Transverse colon (tissue), 4 donors: ENCODE measurements around the gene RBMX2. TPM values are rescaled to one million over a fixed set of nuclear protein-coding genes. Genes with fewer than 3 reads are reported as not detected.

Experiments
- DNase-seq: peaks from one replicate; pipeline ENCODE4 v3.0.0-alpha.2; 2019
- H3K27ac ChIP-seq, 4 donors: fragments of 200-600 bp; sonication (generic); 2 replicates each; pipeline ENCODE4 v1.5.1; 2016 to 2018; ENCODE audit warnings: inconsistent platforms in 4 of 4
- H3K27me3 ChIP-seq: fragments of 200-600 bp; sonication (generic); 2 replicates; pipeline ENCODE4 v1.5.1; 2017; ENCODE audit warnings: inconsistent platforms
- H3K36me3 ChIP-seq, 4 donors: fragments of 200-600 bp; sonication (generic); 2 replicates each; pipeline ENCODE4 v1.5.1; 2017 to 2019; ENCODE audit warnings: inconsistent platforms in 4 of 4
- H3K4me1 ChIP-seq, 4 donors: fragments of 200-600 bp; sonication (generic); 2 replicates each; pipeline ENCODE4 v1.5.1; 2017 to 2020; ENCODE audit warnings: inconsistent platforms in 4 of 4
- H3K4me3 ChIP-seq, 4 donors: fragments of 200-600 bp; sonication (generic); 1 replicate in 1 of 4; 2 replicates in 3 of 4; pipeline versions ENCODE4 v1.5.1 to v1.6.1; 2017 to 2019; ENCODE audit warnings: inconsistent platforms in 4 of 4
- H3K9me3 ChIP-seq, 2 donors: fragments of 200-600 bp; sonication (generic); 2 replicates each; pipeline ENCODE4 v1.5.1; 2017 to 2019; ENCODE audit warnings: inconsistent platforms in 2 of 2
- CTCF ChIP-seq, 5 experiments: fragments of 200-600 bp in 3 of 5; fragments of 450-650 bp in 2 of 5; sonication (generic) in 3 of 5; IDR thresholded peaks; 1 replicate in 2 of 5; 2 replicates in 3 of 5; pipeline ENCODE4 v1.5.1; 2016 to 2017; ENCODE audit warnings: antibody characterized with exemption in 5 of 5, inconsistent platforms in 3 of 5, mild to moderate bottlenecking in 2 of 5, moderate library complexity in 1 of 5
- EP300 ChIP-seq: sonication (generic); formaldehyde crosslinking; IDR thresholded peaks from one replicate; pipeline ENCODE4 v1.6.1; 2017; ENCODE audit warnings: antibody characterized with exemption, low read depth
- POLR2A ChIP-seq: fragments of 450-650 bp; IDR thresholded peaks from one replicate; pipeline ENCODE4 v1.6.1; 2016; ENCODE audit warnings: antibody characterized with exemption, mild to moderate bottlenecking, moderate library complexity
- POLR2AphosphoS5 ChIP-seq, 3 donors: sonication (generic); formaldehyde crosslinking; IDR thresholded peaks; one replicate each; pipeline ENCODE4 v1.6.1; 2016; ENCODE audit warnings: antibody characterized with exemption in 3 of 3
- WGBS, 2 donors: methylation state at CpG; one replicate each; pipeline ENCODE4 v1.1.5; 2018; ENCODE audit warnings: low coverage in 1 of 2; 5-methylcytosine and 5-hydroxymethylcytosine counted together
- in situ Hi-C, 4 donors: fragments of 200-750 bp; cut with MboI; loops; one replicate each; pipeline versions ENCODE4 v1.15.0 to v1.15.1; 2017; ENCODE audit warnings: low sequenced_read_pairs in 3 of 4, low pct_ligation_motif_present in 1 of 4, low pct_unique_long_range_greater_than_20kb in 1 of 4
- intact Hi-C: fragments of 100-400 bp; cut with DNase I; formaldehyde crosslinking; loops from one replicate; pipeline ENCODE4 v1.15.1; 2023; ENCODE audit warnings: low total_unique reads
- total RNA-seq, 4 donors: library from RNA; depleted of rRNA; stranded (reverse); fragments of >200 nt; gene quantifications; one replicate each; pipeline ENCODE4 v1.1.0, GENCODE V29; 2016

RBMX2 gene
- total RNA-seq, 4 donors from 2014 or later = 1.00 to 13.0 (median 7.6) TPM

GRCh38 chrX:130446974-130447373 lies 45.2 kb downstream of the RBMX2 start:
- Histone ChIP-seq H3K4me3 (no peak overlapping the region), H3K27me3 (no peaks in the 10 kb centered on the region), H3K27ac (no peak overlapping the region), H3K36me3 (no peaks in the 10 kb centered on the region), H3K4me1 (no peaks in the 10 kb centered on the region), H3K9me3 (no peaks in the 10 kb centered on the region)
- in situ Hi-C loops = no loop called here
- WGBS, 2 donors = 44 to 50% methylated on average over 4 of the region's 4 CpGs
- no peak for DNase-seq
- TF ChIP-seq CTCF (IDR thresholded peaks at IDR 0.05) (no peak), EP300 (no peak), POLR2A (no peak), POLR2AphosphoS5 (IDR thresholded peaks at IDR 0.05) (no peak)
- intact Hi-C loops = no loop called here

Other genes with a start within 250 kb of the RBMX2 start
- gene AIFM1, start 236.1 kb upstream of the RBMX2 start, total RNA-seq = 10 to 100 TPM in 3 of 4 donors, 1 to 10 TPM in 1; 5.6 to 39.5 (median 28.1) TPM
- 1 to 10 TPM in 1 of 4 donors, under 1 TPM in 2, not detected in 1; 0.79 to 6.2 (median 0.82) TPM for gene RAB33A, start 230.0 kb upstream of the RBMX2 start, total RNA-seq
- gene ZNF280C, start 133.1 kb upstream of the RBMX2 start, total RNA-seq = 1 to 10 TPM; 2.3 to 4.2 (median 3.2) TPM
- 10 to 100 TPM in 2 of 4 donors, 1 to 10 TPM in 2; 2.8 to 10.5 (median 7.2) TPM for gene SLC25A14, start 62.1 kb upstream of the RBMX2 start, total RNA-seq
- not detected for gene GPR119, start 16.3 kb upstream of the RBMX2 start, total RNA-seq